ENCODE data around the gene ATR. TPM values are rescaled to one million over a fixed set of nuclear protein-coding genes. Genes with fewer than 3 reads are reported as not detected.

Gene ATR
- total and polyA plus RNA-seq, 9 of the 15 experiments (the other 6 are each of a cell fraction or from before 2014, with no cell fraction given), result 18.0 to 37.8 (median 23.2) TPM

DNA sequence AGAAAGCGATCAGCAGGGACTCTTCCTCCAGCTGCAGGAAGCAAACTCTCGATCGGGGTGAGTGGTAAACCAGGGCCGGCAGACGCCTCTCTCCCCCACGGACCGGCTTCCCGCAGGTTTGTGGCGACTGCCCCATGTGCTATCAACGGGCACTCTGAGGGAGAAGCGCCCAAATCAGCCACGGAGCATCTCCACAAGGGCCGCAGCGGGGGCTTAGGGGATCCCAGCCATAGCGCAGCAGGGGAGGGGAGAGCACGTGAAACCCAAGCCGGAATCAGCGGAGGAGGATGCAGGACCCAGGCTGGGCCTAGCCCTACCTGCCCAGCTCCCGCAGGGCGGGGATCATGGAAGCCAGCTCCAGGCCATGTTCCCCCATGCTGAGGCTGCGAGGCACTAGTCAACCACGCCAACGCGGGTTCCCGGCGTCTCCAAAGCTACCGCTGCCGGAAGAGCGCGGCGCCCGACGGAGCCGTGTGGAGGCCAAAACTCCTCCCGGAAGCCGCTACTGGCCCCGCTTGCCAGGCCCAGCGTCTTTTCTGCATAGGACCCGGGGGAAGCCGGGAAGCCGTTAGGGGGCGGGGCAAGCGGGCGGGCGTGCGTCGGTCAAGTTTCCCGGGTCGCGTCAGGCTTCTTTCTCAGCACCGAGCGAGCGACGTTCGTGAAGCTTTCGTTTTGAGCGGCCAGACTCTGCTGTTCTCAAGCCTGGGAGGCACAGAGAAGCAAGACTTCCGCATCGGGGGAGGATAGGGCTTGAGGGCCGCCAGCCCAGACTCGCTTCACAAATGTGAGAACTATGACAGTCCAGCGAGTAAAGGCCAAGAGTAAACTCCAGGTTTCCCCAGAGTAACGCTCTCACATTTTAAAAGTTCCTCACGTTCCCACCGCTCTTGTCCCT, at the start of gene ATR (continued):
- TF ChIP-seq HNRNPH1 (optimal IDR thresholded peaks at IDR 0.05; ENCODE audit: low read depth, low read length) (no peak), ADNP (tag; IDR thresholded peaks at IDR 0.05) (no peak), RBFOX2 (IDR thresholded peaks at IDR 0.05; ENCODE audit: low read depth, low read length) (peak; percentile 98), COPS2 (conservative IDR thresholded peaks at IDR 0.05) (no peak), TGIF2 (CRISPR knock-in tag; IDR thresholded peaks at IDR 0.05) (no peak), ZNF717 (CRISPR knock-in tag; IDR thresholded peaks at IDR 0.05) (no peak), MAFG (tag; conservative IDR thresholded peaks at IDR 0.05) (no peak), ELF2 (CRISPR knock-in tag; IDR thresholded peaks at IDR 0.05) (peak; percentile 96), POLR3A (IDR thresholded peaks at IDR 0.05; ENCODE audit: borderline replicate concordance, extremely low read depth, insufficient read depth, insufficient read length) (no peak), HSF4 (CRISPR knock-in tag; IDR thresholded peaks at IDR 0.05; ENCODE audit: borderline replicate concordance) (no peak), NFE2L1 (tag; IDR thresholded peaks at IDR 0.05; ENCODE audit: borderline replicate concordance, low read depth) (no peak), TFAM (CRISPR knock-in tag; conservative IDR thresholded peaks at IDR 0.05) (no peak), SOX6 (IDR thresholded peaks at IDR 0.05) (peak; percentile 76), PRMT5 (CRISPR knock-in tag; IDR thresholded peaks at IDR 0.05) (0 out of 2 replicates have a peak, but pooled peaks have one; percentile 16)
- TF ChIP-seq, protein P1, sequence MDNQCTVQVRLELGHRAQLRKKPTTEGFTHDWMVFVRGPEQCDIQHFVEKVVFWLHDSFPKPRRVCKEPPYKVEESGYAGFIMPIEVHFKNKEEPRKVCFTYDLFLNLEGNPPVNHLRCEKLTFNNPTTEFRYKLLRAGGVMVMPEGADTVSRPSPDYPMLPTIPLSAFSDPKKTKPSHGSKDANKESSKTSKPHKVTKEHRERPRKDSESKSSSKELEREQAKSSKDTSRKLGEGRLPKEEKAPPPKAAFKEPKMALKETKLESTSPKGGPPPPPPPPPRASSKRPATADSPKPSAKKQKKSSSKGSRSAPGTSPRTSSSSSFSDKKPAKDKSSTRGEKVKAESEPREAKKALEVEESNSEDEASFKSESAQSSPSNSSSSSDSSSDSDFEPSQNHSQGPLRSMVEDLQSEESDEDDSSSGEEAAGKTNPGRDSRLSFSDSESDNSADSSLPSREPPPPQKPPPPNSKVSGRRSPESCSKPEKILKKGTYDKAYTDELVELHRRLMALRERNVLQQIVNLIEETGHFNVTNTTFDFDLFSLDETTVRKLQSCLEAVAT (IDR thresholded peaks at IDR 0.05), result peak in 1 of 2 experiments; percentile 82; a peak in 1 of 4 replicates
- TF ChIP-seq, protein P2, sequence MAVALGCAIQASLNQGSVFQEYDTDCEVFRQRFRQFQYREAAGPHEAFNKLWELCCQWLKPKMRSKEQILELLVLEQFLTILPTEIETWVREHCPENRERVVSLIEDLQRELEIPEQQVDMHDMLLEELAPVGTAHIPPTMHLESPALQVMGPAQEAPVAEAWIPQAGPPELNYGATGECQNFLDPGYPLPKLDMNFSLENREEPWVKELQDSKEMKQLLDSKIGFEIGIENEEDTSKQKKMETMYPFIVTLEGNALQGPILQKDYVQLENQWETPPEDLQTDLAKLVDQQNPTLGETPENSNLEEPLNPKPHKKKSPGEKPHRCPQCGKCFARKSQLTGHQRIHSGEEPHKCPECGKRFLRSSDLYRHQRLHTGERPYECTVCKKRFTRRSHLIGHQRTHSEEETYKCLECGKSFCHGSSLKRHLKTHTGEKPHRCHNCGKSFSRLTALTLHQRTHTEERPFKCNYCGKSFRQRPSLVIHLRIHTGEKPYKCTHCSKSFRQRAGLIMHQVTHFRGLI (CRISPR knock-in tag; IDR thresholded peaks at IDR 0.05), result no peak
- TF ChIP-seq, protein P3, sequence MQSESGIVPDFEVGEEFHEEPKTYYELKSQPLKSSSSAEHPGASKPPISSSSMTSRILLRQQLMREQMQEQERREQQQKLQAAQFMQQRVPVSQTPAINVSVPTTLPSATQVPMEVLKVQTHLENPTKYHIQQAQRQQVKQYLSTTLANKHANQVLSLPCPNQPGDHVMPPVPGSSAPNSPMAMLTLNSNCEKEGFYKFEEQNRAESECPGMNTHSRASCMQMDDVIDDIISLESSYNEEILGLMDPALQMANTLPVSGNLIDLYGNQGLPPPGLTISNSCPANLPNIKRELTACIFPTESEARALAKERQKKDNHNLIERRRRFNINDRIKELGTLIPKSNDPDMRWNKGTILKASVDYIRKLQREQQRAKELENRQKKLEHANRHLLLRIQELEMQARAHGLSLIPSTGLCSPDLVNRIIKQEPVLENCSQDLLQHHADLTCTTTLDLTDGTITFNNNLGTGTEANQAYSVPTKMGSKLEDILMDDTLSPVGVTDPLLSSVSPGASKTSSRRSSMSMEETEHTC (IDR thresholded peaks at IDR 0.05), result no peak
- TF ChIP-seq, protein P4, sequence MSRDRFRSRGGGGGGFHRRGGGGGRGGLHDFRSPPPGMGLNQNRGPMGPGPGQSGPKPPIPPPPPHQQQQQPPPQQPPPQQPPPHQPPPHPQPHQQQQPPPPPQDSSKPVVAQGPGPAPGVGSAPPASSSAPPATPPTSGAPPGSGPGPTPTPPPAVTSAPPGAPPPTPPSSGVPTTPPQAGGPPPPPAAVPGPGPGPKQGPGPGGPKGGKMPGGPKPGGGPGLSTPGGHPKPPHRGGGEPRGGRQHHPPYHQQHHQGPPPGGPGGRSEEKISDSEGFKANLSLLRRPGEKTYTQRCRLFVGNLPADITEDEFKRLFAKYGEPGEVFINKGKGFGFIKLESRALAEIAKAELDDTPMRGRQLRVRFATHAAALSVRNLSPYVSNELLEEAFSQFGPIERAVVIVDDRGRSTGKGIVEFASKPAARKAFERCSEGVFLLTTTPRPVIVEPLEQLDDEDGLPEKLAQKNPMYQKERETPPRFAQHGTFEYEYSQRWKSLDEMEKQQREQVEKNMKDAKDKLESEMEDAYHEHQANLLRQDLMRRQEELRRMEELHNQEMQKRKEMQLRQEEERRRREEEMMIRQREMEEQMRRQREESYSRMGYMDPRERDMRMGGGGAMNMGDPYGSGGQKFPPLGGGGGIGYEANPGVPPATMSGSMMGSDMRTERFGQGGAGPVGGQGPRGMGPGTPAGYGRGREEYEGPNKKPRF (IDR thresholded peaks at IDR 0.05; ENCODE audit: low read depth, low read length), result no peak
